ENCODE data around the gene NFATC2.

NFATC2 gene

GRCh38 chr20:51514249-51514648 lies 28.3 kb downstream of the NFATC2 start:
- H3K4me3 ChIP-seq (ENCODE audit: low read depth, low read length), result no peak overlapping the region
- no peaks in the 10 kb centered on the region for H3K4me1 ChIP-seq (ENCODE audit: control insufficient read depth, insufficient read depth, low read length, unreplicated experiment)
- H2AFZ ChIP-seq (ENCODE audit: low read length, unreplicated experiment), result no peak overlapping the region
- H3K27ac ChIP-seq (ENCODE audit: low read depth, low read length), result no peak overlapping the region
- no peaks in the 10 kb centered on the region for H3K36me3 ChIP-seq (ENCODE audit: insufficient read depth, low read length)
- no peaks in the 10 kb centered on the region for H3K27me3 ChIP-seq (ENCODE audit: insufficient read depth, low read length)
- H3K79me2 ChIP-seq (ENCODE audit: control insufficient read depth, insufficient read depth, low read length, unreplicated experiment), result no peaks in the 10 kb centered on the region

GRCh38 chr20:51513545-51513944 lies 29.0 kb downstream of the NFATC2 start:
- Histone ChIP-seq H2AFZ (ENCODE audit: low read length, unreplicated experiment) (no peak overlapping the region), H3K79me2 (ENCODE audit: control insufficient read depth, insufficient read depth, low read length, unreplicated experiment) (no peaks in the 10 kb centered on the region), H3K27me3 (ENCODE audit: insufficient read depth, low read length) (no peaks in the 10 kb centered on the region), H3K36me3 (ENCODE audit: insufficient read depth, low read length) (no peaks in the 10 kb centered on the region), H3K4me3 (ENCODE audit: low read depth, low read length) (no peak overlapping the region), H3K4me1 (ENCODE audit: control insufficient read depth, insufficient read depth, low read length, unreplicated experiment) (no peaks in the 10 kb centered on the region), H3K27ac (ENCODE audit: low read depth, low read length) (no peak overlapping the region)

- Histone ChIP-seq H3K79me2 (ENCODE audit: control insufficient read depth, insufficient read depth, low read length, unreplicated experiment) (no peaks in the 10 kb centered on the region), H3K27ac (ENCODE audit: low read depth, low read length) (no peak overlapping the region)
Observed at GRCh38 chr20:51512645-51513044, 29.9 kb downstream of the NFATC2 start.

GRCh38 chr20:51511861-51512619 lies 30.5 kb downstream of the NFATC2 start:
- Histone ChIP-seq H3K4me3 (ENCODE audit: low read depth, low read length) (no peak overlapping the region), H3K27ac (ENCODE audit: low read depth, low read length) (no peak overlapping the region), H2AFZ (ENCODE audit: low read length, unreplicated experiment) (no peak overlapping the region), H3K36me3 (ENCODE audit: insufficient read depth, low read length) (no peaks in the 10 kb centered on the region), H3K79me2 (ENCODE audit: control insufficient read depth, insufficient read depth, low read length, unreplicated experiment) (no peaks in the 10 kb centered on the region), H3K4me1 (ENCODE audit: control insufficient read depth, insufficient read depth, low read length, unreplicated experiment) (no peaks in the 10 kb centered on the region), H3K27me3 (ENCODE audit: insufficient read depth, low read length) (no peaks in the 10 kb centered on the region)

More at GRCh38 chr20:51512645-51513044, 29.9 kb downstream of the NFATC2 start:
- H3K4me1 ChIP-seq (ENCODE audit: control insufficient read depth, insufficient read depth, low read length, unreplicated experiment), result no peaks in the 10 kb centered on the region
- H3K27me3 ChIP-seq (ENCODE audit: insufficient read depth, low read length), result no peaks in the 10 kb centered on the region
- no peak overlapping the region for H2AFZ ChIP-seq (ENCODE audit: low read length, unreplicated experiment)
- no peak overlapping the region for H3K4me3 ChIP-seq (ENCODE audit: low read depth, low read length)
- H3K36me3 ChIP-seq (ENCODE audit: insufficient read depth, low read length), result no peaks in the 10 kb centered on the region

- Histone ChIP-seq H3K4me3 (ENCODE audit: low read depth, low read length) (no peak overlapping the region), H2AFZ (ENCODE audit: low read length, unreplicated experiment) (no peak overlapping the region), H3K36me3 (ENCODE audit: insufficient read depth, low read length) (no peaks in the 10 kb centered on the region), H3K4me1 (ENCODE audit: control insufficient read depth, insufficient read depth, low read length, unreplicated experiment) (no peaks in the 10 kb centered on the region), H3K27ac (ENCODE audit: low read depth, low read length) (no peak overlapping the region), H3K79me2 (ENCODE audit: control insufficient read depth, insufficient read depth, low read length, unreplicated experiment) (no peaks in the 10 kb centered on the region), H3K27me3 (ENCODE audit: insufficient read depth, low read length) (no peaks in the 10 kb centered on the region)
Observed at GRCh38 chr20:51510936-51511605, 31.4 kb downstream of the NFATC2 start.

- no peak overlapping the region for H3K4me3 ChIP-seq (ENCODE audit: low read depth, low read length)
- H3K27ac ChIP-seq (ENCODE audit: low read depth, low read length), result no peak overlapping the region
- no peaks in the 10 kb centered on the region for H3K36me3 ChIP-seq (ENCODE audit: insufficient read depth, low read length)
- H3K4me1 ChIP-seq (ENCODE audit: control insufficient read depth, insufficient read depth, low read length, unreplicated experiment), result no peaks in the 10 kb centered on the region
- H3K27me3 ChIP-seq (ENCODE audit: insufficient read depth, low read length), result no peaks in the 10 kb centered on the region
- H2AFZ ChIP-seq (ENCODE audit: low read length, unreplicated experiment), result no peak overlapping the region
- no peaks in the 10 kb centered on the region for H3K79me2 ChIP-seq (ENCODE audit: control insufficient read depth, insufficient read depth, low read length, unreplicated experiment)
Observed at GRCh38 chr20:51510169-51510568, 32.4 kb downstream of the NFATC2 start.

- Histone ChIP-seq H3K36me3 (ENCODE audit: insufficient read depth, low read length) (no peaks in the 10 kb centered on the region), H2AFZ (ENCODE audit: low read length, unreplicated experiment) (no peak overlapping the region), H3K4me1 (ENCODE audit: control insufficient read depth, insufficient read depth, low read length, unreplicated experiment) (no peaks in the 10 kb centered on the region), H3K79me2 (ENCODE audit: control insufficient read depth, insufficient read depth, low read length, unreplicated experiment) (no peaks in the 10 kb centered on the region), H3K27ac (ENCODE audit: low read depth, low read length) (no peak overlapping the region), H3K27me3 (ENCODE audit: insufficient read depth, low read length) (no peaks in the 10 kb centered on the region), H3K4me3 (ENCODE audit: low read depth, low read length) (no peak overlapping the region)
Observed at GRCh38 chr20:51509208-51509607, 33.3 kb downstream of the NFATC2 start.

- H3K27ac ChIP-seq (ENCODE audit: low read depth, low read length), result no peak overlapping the region
- no peaks in the 10 kb centered on the region for H3K27me3 ChIP-seq (ENCODE audit: insufficient read depth, low read length)
- H3K4me1 ChIP-seq (ENCODE audit: control insufficient read depth, insufficient read depth, low read length, unreplicated experiment), result no peaks in the 10 kb centered on the region
- no peaks in the 10 kb centered on the region for H3K36me3 ChIP-seq (ENCODE audit: insufficient read depth, low read length)
- H3K79me2 ChIP-seq (ENCODE audit: control insufficient read depth, insufficient read depth, low read length, unreplicated experiment), result no peaks in the 10 kb centered on the region
- H3K4me3 ChIP-seq (ENCODE audit: low read depth, low read length), result no peak overlapping the region
- no peak overlapping the region for H2AFZ ChIP-seq (ENCODE audit: low read length, unreplicated experiment)
Observed at GRCh38 chr20:51508780-51509179, 33.7 kb downstream of the NFATC2 start.

- Histone ChIP-seq H2AFZ (ENCODE audit: low read length, unreplicated experiment) (no peak overlapping the region), H3K27me3 (ENCODE audit: insufficient read depth, low read length) (no peaks in the 10 kb centered on the region), H3K27ac (ENCODE audit: low read depth, low read length) (no peak overlapping the region), H3K4me1 (ENCODE audit: control insufficient read depth, insufficient read depth, low read length, unreplicated experiment) (no peaks in the 10 kb centered on the region), H3K36me3 (ENCODE audit: insufficient read depth, low read length) (no peaks in the 10 kb centered on the region), H3K4me3 (ENCODE audit: low read depth, low read length) (no peak overlapping the region), H3K79me2 (ENCODE audit: control insufficient read depth, insufficient read depth, low read length, unreplicated experiment) (no peaks in the 10 kb centered on the region)
Observed at GRCh38 chr20:51508158-51508557, 34.4 kb downstream of the NFATC2 start.

GRCh38 chr20:51507216-51508036 lies 35.1 kb downstream of the NFATC2 start:
- Histone ChIP-seq H3K4me3 (ENCODE audit: low read depth, low read length) (no peak overlapping the region), H3K79me2 (ENCODE audit: control insufficient read depth, insufficient read depth, low read length, unreplicated experiment) (no peaks in the 10 kb centered on the region), H3K4me1 (ENCODE audit: control insufficient read depth, insufficient read depth, low read length, unreplicated experiment) (no peaks in the 10 kb centered on the region), H2AFZ (ENCODE audit: low read length, unreplicated experiment) (no peak overlapping the region), H3K27ac (ENCODE audit: low read depth, low read length) (no peak overlapping the region), H3K36me3 (ENCODE audit: insufficient read depth, low read length) (no peaks in the 10 kb centered on the region), H3K27me3 (ENCODE audit: insufficient read depth, low read length) (no peaks in the 10 kb centered on the region)

All from ACC112 (cell line).